PC-3 (cell line): Measurements from ENCODE around the gene USP2.

ENCODE experiments used
- EZH2 ChIP-seq: fragments of 300-600 bp; sonication (generic); IDR thresholded peaks from one replicate; pipeline ENCODE4 v1.6.1; 2017; ENCODE audit warnings: antibody characterized with exemption, mild to moderate bottlenecking, low read length; ENCODE audit not compliant: unreplicated experiment
- EZH2phosphoT487 ChIP-seq: fragments of 300-600 bp; sonication (generic); IDR thresholded peaks from 2 replicates; pipeline ENCODE4 v1.6.1; 2018; ENCODE audit warnings: mild to moderate bottlenecking, antibody characterized with exemption, low read length, borderline replicate concordance
- TF ChIP-seq, protein P1 (sequence below): fragments of 300-600 bp; sonication (generic); conservative IDR thresholded peaks from 2 replicates; pipeline ENCODE4 v1.5.1; 2017; ENCODE audit warnings: antibody characterized with exemption, low read depth, mild to moderate bottlenecking, low read length

GRCh38 chr11:119315131-119316015, 66.1 kb downstream of the USP2 start:
- TF ChIP-seq, protein P1, sequence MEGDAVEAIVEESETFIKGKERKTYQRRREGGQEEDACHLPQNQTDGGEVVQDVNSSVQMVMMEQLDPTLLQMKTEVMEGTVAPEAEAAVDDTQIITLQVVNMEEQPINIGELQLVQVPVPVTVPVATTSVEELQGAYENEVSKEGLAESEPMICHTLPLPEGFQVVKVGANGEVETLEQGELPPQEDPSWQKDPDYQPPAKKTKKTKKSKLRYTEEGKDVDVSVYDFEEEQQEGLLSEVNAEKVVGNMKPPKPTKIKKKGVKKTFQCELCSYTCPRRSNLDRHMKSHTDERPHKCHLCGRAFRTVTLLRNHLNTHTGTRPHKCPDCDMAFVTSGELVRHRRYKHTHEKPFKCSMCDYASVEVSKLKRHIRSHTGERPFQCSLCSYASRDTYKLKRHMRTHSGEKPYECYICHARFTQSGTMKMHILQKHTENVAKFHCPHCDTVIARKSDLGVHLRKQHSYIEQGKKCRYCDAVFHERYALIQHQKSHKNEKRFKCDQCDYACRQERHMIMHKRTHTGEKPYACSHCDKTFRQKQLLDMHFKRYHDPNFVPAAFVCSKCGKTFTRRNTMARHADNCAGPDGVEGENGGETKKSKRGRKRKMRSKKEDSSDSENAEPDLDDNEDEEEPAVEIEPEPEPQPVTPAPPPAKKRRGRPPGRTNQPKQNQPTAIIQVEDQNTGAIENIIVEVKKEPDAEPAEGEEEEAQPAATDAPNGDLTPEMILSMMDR = peak; percentile 44
- TF ChIP-seq EZH2phosphoT487 (no peak), EZH2 (no peak)
